ENCODE results near the gene SPATA24.
A peak's percentile ranks its signal among the peaks of the same experiment; 100 is the strongest.

Gene SPATA24, protein sequence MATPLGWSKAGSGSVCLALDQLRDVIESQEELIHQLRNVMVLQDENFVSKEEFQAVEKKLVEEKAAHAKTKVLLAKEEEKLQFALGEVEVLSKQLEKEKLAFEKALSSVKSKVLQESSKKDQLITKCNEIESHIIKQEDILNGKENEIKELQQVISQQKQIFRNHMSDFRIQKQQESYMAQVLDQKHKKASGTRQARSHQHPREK

DNA sequence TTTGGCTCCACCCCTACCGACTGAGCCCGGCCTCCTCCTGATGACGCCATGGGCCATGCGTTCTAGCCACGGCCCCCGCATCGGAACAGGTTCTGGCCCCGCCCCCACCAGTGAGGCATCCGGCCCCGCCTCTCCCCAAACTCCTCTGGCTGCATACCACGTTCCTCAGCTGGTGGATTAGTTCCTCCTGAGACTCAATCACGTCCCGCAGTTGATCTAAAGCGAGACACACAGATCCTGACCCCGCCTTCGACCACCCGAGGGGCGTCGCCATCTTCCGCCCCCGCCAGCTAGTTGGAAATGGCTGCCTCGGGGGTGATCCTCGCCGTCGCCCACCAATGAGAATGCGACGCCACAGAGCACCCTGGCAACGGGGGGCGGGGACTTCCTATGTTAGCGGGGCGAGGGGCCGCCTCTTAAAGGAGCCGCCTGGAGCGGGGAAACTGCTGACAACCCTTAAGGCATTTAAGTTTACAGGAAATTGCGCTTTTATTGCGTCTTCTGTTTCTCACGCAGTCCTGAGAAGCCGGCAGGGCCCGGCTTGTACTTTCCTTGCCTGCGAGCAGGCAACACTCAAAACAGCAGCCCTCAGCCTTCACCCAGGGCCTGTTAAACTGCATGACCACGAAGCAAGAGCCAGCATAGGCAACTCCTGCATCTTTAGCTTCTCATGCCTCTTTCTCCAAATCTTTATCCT, at the start of gene SPATA24:
SPATA24 (minus strand) TSS at position 303 of the 697 bp plus-strand sequence; CDS start at position 274, 29 bp downstream.
- peak; percentile 97 to 98 for DNase-seq (ENCODE audit: low read depth in 2 of 2)
- H3K4me3 ChIP-seq (replicated peaks in 1 of 2; ENCODE audit: low read depth in 2 of 2, low read length in 2 of 2), result peak within 1 kb of the TSS; percentile 50 to 68
- TF ChIP-seq, protein P1, sequence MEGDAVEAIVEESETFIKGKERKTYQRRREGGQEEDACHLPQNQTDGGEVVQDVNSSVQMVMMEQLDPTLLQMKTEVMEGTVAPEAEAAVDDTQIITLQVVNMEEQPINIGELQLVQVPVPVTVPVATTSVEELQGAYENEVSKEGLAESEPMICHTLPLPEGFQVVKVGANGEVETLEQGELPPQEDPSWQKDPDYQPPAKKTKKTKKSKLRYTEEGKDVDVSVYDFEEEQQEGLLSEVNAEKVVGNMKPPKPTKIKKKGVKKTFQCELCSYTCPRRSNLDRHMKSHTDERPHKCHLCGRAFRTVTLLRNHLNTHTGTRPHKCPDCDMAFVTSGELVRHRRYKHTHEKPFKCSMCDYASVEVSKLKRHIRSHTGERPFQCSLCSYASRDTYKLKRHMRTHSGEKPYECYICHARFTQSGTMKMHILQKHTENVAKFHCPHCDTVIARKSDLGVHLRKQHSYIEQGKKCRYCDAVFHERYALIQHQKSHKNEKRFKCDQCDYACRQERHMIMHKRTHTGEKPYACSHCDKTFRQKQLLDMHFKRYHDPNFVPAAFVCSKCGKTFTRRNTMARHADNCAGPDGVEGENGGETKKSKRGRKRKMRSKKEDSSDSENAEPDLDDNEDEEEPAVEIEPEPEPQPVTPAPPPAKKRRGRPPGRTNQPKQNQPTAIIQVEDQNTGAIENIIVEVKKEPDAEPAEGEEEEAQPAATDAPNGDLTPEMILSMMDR (IDR thresholded peaks at IDR 0.05; ENCODE audit: low read depth, low read length), result no peak

DNA sequence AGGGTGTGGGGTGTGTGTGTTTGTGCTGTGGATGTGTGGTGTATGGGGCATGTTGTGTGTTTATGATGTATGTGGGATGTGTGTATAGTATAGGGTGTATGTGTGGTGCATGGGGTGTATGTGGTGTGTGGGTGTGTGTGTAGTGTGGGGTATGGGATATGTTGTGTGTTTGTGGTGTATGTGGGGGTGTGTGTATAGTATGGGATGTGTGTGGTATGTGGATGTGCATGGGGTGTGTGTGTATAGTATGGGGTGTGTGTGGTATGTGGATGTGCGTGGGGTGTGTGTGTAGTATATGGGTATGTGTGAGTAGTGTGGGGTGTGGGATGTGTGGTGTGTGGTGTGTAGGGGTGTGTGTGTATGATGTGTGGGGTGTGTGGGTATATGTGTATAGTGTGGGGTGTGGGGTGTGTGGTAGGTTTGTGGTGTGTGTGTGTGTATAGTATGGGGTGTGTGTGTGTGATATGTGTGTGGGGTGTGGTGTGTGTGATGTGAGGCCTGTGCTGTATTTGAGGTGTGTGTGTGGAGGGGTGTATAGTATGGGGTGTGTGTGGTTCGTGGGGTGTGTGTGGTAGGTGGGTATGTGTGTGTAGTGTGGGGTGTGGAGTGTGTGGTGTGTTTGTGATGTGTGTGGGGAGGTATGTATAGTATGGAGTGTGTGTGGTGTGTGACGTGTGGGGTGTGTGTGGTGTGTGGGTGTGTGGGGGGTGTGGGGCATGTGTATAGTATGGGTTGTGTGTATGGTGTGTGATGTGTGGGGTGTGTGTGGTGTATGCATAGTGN, 48.2 kb upstream of the SPATA24 start:
- TF ChIP-seq, protein P1 (IDR thresholded peaks at IDR 0.05; ENCODE audit: low read depth, low read length), result no peak
- H3K4me3 ChIP-seq (replicated peaks in 1 of 2; ENCODE audit: low read depth in 2 of 2, low read length in 2 of 2), result no peak overlapping the region
- DNase-seq (ENCODE audit: low read depth in 2 of 2), result no peak

DNA sequence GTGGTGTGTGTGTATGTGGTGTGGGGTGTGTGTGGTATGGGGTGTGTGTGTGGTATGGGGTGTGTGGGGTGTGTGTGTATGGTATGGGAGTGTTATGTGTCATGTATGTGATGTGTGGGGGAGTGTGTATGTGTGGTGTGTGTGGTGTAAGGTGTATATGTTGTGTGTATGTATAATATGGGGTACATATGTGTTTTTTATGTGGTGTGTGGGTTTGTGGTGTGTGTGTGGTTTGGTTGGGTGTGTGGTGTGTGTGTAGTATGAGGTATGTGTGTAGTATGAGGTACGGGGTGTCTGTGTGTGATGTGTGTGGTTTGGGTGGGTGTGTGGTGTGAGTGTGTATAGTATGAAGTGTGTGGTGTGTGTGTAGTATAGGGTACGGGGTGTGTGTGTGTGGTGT, 47.3 kb upstream of the SPATA24 start:
- TF ChIP-seq, protein P1 (IDR thresholded peaks at IDR 0.05; ENCODE audit: low read depth, low read length), result no peak
- DNase-seq (ENCODE audit: low read depth in 2 of 2), result no peak
- H3K4me3 ChIP-seq (replicated peaks in 1 of 2; ENCODE audit: low read depth in 2 of 2, low read length in 2 of 2), result no peak overlapping the region

DNA sequence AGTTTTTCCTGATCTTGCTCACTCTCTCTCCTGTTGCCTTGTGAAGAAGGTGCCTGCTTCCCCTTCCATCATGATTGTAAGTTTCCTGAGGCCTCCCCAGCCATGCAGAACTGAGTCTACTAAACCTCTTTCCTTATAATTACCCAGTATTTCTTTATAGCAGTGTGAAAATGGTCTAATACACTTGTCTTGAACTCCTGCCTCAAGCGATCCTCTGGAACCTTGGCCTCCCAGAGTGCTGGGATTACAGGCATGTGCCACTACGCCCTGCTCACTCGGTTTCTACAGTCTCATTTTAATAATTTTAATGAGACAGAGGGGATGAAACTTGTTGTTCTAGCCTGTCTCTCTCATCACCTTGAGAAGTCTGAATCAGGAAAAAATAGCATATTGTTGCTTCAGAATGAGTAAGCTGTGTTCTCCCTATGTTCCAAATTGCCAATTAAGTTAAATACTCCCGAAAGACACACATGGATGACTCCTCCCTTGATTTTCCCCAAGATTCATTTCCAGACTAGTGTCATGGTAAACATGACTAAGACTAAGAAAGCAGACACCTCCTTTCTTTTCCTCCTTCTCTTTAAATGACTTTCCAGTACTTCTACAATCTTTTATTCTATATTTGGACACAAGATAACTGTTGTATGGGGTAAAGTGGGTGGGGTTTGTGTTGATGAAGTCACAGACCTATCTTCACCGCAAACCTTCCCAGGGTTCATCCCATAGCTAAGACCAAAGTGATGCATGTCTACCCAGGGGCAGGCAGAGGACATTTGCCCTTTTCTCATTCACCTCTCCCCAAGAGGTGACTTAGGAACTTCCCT, 43.3 kb upstream of the SPATA24 start:
- DNase-seq (ENCODE audit: low read depth in 2 of 2), result peak; percentile 42 to 48
- no peak overlapping the region for H3K4me3 ChIP-seq (replicated peaks in 1 of 2; ENCODE audit: low read depth in 2 of 2, low read length in 2 of 2)
- TF ChIP-seq, protein P1 (IDR thresholded peaks at IDR 0.05; ENCODE audit: low read depth, low read length), result no peak

DNA sequence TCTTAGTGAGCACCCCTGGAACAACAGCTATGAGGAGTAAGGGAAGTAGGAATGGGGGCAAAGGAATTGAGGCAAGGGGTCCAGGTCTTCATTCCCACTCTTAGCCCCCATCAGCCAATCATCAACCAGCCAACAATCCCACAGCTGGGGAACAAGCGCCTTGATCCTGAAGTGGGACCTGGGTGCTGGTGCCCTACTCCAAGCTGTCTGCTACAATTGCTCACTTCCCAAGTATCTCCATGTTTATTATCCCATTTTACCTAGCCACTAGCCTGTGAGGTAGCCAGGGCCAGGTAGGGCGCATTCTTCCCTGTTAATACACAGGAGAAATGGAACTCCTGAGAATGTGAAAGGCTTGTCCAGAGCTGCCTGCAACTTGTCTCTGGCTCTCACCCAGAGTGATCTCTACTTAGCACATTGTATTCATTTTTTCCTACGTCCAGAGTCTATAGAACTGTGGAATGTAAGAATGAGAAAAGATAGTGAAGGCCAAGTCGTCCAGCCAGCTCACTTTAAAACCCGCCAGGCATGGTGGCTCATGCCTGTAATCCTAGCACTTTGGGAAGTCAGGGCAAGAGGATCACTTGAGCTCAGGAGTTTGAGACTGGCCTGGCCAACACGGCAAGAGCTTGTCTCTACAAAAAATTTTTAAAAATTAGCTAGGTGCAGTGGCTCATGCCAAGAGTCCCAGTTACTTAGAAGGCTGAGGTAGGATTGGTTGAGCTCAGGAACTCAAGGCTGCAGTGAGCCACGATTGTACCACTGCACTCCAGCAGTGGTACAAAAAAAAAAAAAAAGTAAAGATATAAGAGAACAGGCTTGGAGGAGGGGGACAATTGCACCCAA, 41.7 kb upstream of the SPATA24 start:
- DNase-seq (ENCODE audit: low read depth in 2 of 2), result peak; percentile 69 to 90
- TF ChIP-seq, protein P1 (IDR thresholded peaks at IDR 0.05; ENCODE audit: low read depth, low read length), result no peak
- no peak overlapping the region for H3K4me3 ChIP-seq (replicated peaks in 1 of 2; ENCODE audit: low read depth in 2 of 2, low read length in 2 of 2)

All from cardiac fibroblast (primary cell).